8988T (cell line): ENCODE data around the gene RRP7A.
"Not testable (repeated sequence)": the region's sequence is repeated elsewhere in the genome, so short reads cannot be mapped to it uniquely, and the experiment has no call there.

ENCODE experiments used
- DNase-seq: peaks from one replicate; pipeline ENCODE4 v3.0.0; 2011

RRP7A gene

GRCh38 chr22:42519525-42520401, at the start of gene RRP7A:
TSS of gene RRP7A (minus strand) at chr22:42519796. CDS start at chr22:42519786, 10 bp downstream.
- peak; percentile 74 for DNase-seq

GRCh38 chr22:42567950-42568349, 48.4 kb upstream of the RRP7A start:
- not testable (repeated sequence) for DNase-seq

- DNase-seq: no peak
Measured at GRCh38 chr22:42565956-42566355, 46.4 kb upstream of the RRP7A start.

- no peak for DNase-seq
Measured at GRCh38 chr22:42564699-42565098, 45.1 kb upstream of the RRP7A start.

- not testable (repeated sequence) for DNase-seq
Measured at GRCh38 chr22:42563943-42564342, 44.3 kb upstream of the RRP7A start.

GRCh38 chr22:42562684-42563083, 43.1 kb upstream of the RRP7A start:
- DNase-seq: no peak

- DNase-seq: no peak
Measured at GRCh38 chr22:42562279-42562678, 42.7 kb upstream of the RRP7A start.

- no peak for DNase-seq
Measured at GRCh38 chr22:42561856-42562255, 42.3 kb upstream of the RRP7A start.

GRCh38 chr22:42560781-42561180, 41.2 kb upstream of the RRP7A start:
- no peak for DNase-seq

GRCh38 chr22:42560381-42560780, 40.8 kb upstream of the RRP7A start:
- no peak for DNase-seq

- peak; percentile 93 for DNase-seq
Measured at GRCh38 chr22:42553475-42554361, 34.1 kb upstream of the RRP7A start, which contains the start of gene SERHL2. TSS of gene SERHL2 (plus strand) at chr22:42553956. CDS start at chr22:42554021, 65 bp downstream.

GRCh38 chr22:42552294-42552647, 32.7 kb upstream of the RRP7A start:
- not testable (repeated sequence) for DNase-seq

GRCh38 chr22:42549331-42550060, 29.9 kb upstream of the RRP7A start:
- DNase-seq: no peak

- no peak for DNase-seq
Measured at GRCh38 chr22:42548597-42549330, 29.2 kb upstream of the RRP7A start.

- DNase-seq: not testable (repeated sequence)
Measured at GRCh38 chr22:42548126-42548525, 28.5 kb upstream of the RRP7A start.

GRCh38 chr22:42547562-42547961, 28.0 kb upstream of the RRP7A start:
- DNase-seq: no peak

GRCh38 chr22:42544686-42545085, 25.1 kb upstream of the RRP7A start:
- DNase-seq: no peak

- not testable (repeated sequence) for DNase-seq
Measured at GRCh38 chr22:42539236-42539771, 19.7 kb upstream of the RRP7A start.

- DNase-seq: not testable (repeated sequence)
Measured at GRCh38 chr22:42537199-42537831, 17.7 kb upstream of the RRP7A start.

GRCh38 chr22:42536634-42537033, 17.0 kb upstream of the RRP7A start:
- not testable (repeated sequence) for DNase-seq

GRCh38 chr22:42536166-42536565, 16.6 kb upstream of the RRP7A start:
- no peak for DNase-seq
